PC-3 (cell line): ENCODE results near the gene TIAM2. TPM values are rescaled to one million over a fixed set of nuclear protein-coding genes. Genes with fewer than 3 reads are reported as not detected.
"Not testable (repeated sequence)": the region's sequence is repeated elsewhere in the genome, so short reads cannot be mapped to it uniquely, and the experiment has no call there.

Experiments used
- ATAC-seq: fragments of 200-7000 bp; cut with Tn5 transposase; 2 replicates; pipeline ENCODE4 v1.9.1; 2020; ENCODE audit warnings: mild to moderate bottlenecking, moderate library complexity
- BruUV-seq: library from RNA; stranded (reverse); fragments of 400-500 nt; replicated peaks from 2 replicates; lab custom pipeline; 2021; lab: Mats Ljungman, UMichigan
- CTCF ChIA-PET: fragments of 300-600 bp; sonication (Branson Sonifier 250); formaldehyde crosslinking; loops from one replicate; lab custom pipeline; 2022; ENCODE audit warnings: antibody characterized with exemption; lab: Charles Lee
- POLR2A ChIA-PET: fragments of 300-600 bp; sonication (Branson Sonifier 250); formaldehyde crosslinking; loops from one replicate; lab custom pipeline; 2022; ENCODE audit warnings: antibody characterized with exemption; ENCODE audit not compliant: unreplicated experiment; lab: Charles Lee
- DNase-seq: peaks from one replicate; pipeline ENCODE4 v3.0.0-alpha.2; 2015
- H2AFZ ChIP-seq: fragments of 300-600 bp; sonication (generic); 2 replicates; pipeline ENCODE4 v1.6.0; 2016; ENCODE audit warnings: antibody characterized with exemption, low read length
- H3F3A ChIP-seq: fragments of 300-600 bp; sonication (generic); one replicate; pipeline ENCODE4 v1.6.0; 2017; ENCODE audit warnings: antibody characterized with exemption, low read length, control low read depth, mild to moderate bottlenecking; ENCODE audit not compliant: unreplicated experiment
- H3K27ac ChIP-seq: fragments of 300-600 bp; sonication (generic); 2 replicates; pipeline ENCODE4 v1.5.1; 2016; ENCODE audit warnings: mild to moderate bottlenecking, low read length
- H3K27me3 ChIP-seq: fragments of 300-600 bp; sonication (generic); 2 replicates; pipeline ENCODE4 v1.6.1; 2016; ENCODE audit warnings: low read length, mixed read lengths
- H3K36me3 ChIP-seq: fragments of 300-600 bp; sonication (generic); 2 replicates; pipeline ENCODE4 v1.6.1; 2016; ENCODE audit warnings: low read depth, mixed run types, low read length, mixed read lengths
- H3K4me1 ChIP-seq: fragments of 300-600 bp; sonication (generic); 2 replicates; pipeline ENCODE4 v1.5.1; 2016; ENCODE audit warnings: low read length; ENCODE audit not compliant: insufficient read depth
- H3K4me2 ChIP-seq: fragments of 300-600 bp; sonication (generic); 2 replicates; pipeline ENCODE4 v1.6.0; 2016; ENCODE audit warnings: low read length
- H3K4me3 ChIP-seq: fragments of 300-600 bp; sonication (generic); 2 replicates; pipeline ENCODE4 v1.5.1; 2016; ENCODE audit warnings: mild to moderate bottlenecking, low read length, mixed read lengths
- H3K79me2 ChIP-seq: fragments of 300-600 bp; sonication (generic); 2 replicates; pipeline ENCODE4 v1.6.1; 2017; ENCODE audit warnings: low read length, mixed read lengths
- H3K9ac ChIP-seq: fragments of 300-600 bp; sonication (generic); 2 replicates; pipeline ENCODE4 v1.6.0; 2016; ENCODE audit warnings: mild to moderate bottlenecking, low read length
- H3K9me2 ChIP-seq: fragments of 300-600 bp; sonication (generic); replicated peaks from 2 replicates; pipeline ENCODE4 v1.6.1; 2016; ENCODE audit warnings: mixed run types, low read length, mixed read lengths
- H3K9me3 ChIP-seq: fragments of 300-600 bp; sonication (generic); 2 replicates; pipeline ENCODE4 v1.6.1; 2016; ENCODE audit warnings: low read length, mixed read lengths
- H4K20me1 ChIP-seq: fragments of 300-600 bp; sonication (generic); 2 replicates; pipeline ENCODE4 v1.6.1; 2016; ENCODE audit warnings: low read length, mixed read lengths
- CTCF ChIP-seq: fragments of 300-600 bp; sonication (generic); conservative IDR thresholded peaks from 2 replicates; pipeline ENCODE4 v1.5.1; 2017; ENCODE audit warnings: antibody characterized with exemption, low read depth, mild to moderate bottlenecking, low read length
- EZH2 ChIP-seq: fragments of 300-600 bp; sonication (generic); IDR thresholded peaks from one replicate; pipeline ENCODE4 v1.6.1; 2017; ENCODE audit warnings: antibody characterized with exemption, mild to moderate bottlenecking, low read length; ENCODE audit not compliant: unreplicated experiment
- EZH2phosphoT487 ChIP-seq: fragments of 300-600 bp; sonication (generic); IDR thresholded peaks from 2 replicates; pipeline ENCODE4 v1.6.1; 2018; ENCODE audit warnings: mild to moderate bottlenecking, antibody characterized with exemption, low read length, borderline replicate concordance
- intact Hi-C: fragments of 100-400 bp; cut with micrococcal nuclease; formaldehyde crosslinking; loops from 2 replicates; pipeline ENCODE4 v1.9.0; 2023
- total RNA-seq: library from RNA; depleted of rRNA; stranded (reverse); fragments of >200 nt; gene quantifications from 2 replicates; pipeline ENCODE4 v1.2.3, GENCODE V29; 2014

Gene TIAM2
- total RNA-seq, 1 experiment from 2014 or later: 4.5 TPM

- Histone ChIP-seq H3K27ac (no peak overlapping the region), H3K79me2 (no peaks in the 10 kb centered on the region), H3K9me3 (no peaks in the 10 kb centered on the region), H3K4me2 (no peak overlapping the region), H3K9me2 (no peaks in the 10 kb centered on the region), H3K4me3 (no peak overlapping the region), H3K9ac (no peak overlapping the region), H3K4me1 (no peaks in the 10 kb centered on the region), H2AFZ (no peak overlapping the region), H4K20me1 (no peaks in the 10 kb centered on the region), H3K36me3 (no peaks in the 10 kb centered on the region), H3K27me3 (no peaks in the 10 kb centered on the region), H3F3A (no peaks in the 10 kb centered on the region)
- CTCF ChIA-PET: no interaction called here
- peak; percentile 10 for DNase-seq
- intact Hi-C loops: no loop called here
- no peak for TF ChIP-seq EZH2
- peak; percentile 21; the same call in 1 of the 2 replicates for TF ChIP-seq CTCF
- no TSS peak for BruUV-seq
- POLR2A ChIA-PET: no interaction called here
- ATAC-seq: no peak
Observed at GRCh38 chr6:155265843-155266535, 270.9 kb downstream of the TIAM2 start.

- BruUV-seq: no TSS peak
- no peaks in the 10 kb centered on the region for H3K79me2 ChIP-seq
- no peak for TF ChIP-seq EZH2phosphoT487
- no peak for TF ChIP-seq EZH2
- TF ChIP-seq CTCF: no peak
Observed at GRCh38 chr6:155267411-155267810, 272.3 kb downstream of the TIAM2 start.

GRCh38 chr6:155268088-155268867 lies 273.2 kb downstream of the TIAM2 start:
- CTCF ChIA-PET, POLR2A ChIA-PET, H3K27ac ChIP-seq, H3K4me2 ChIP-seq, H4K20me1 ChIP-seq, H3K27me3 ChIP-seq, H3K4me1 ChIP-seq, intact Hi-C loops, BruUV-seq, H2AFZ ChIP-seq, H3K9ac ChIP-seq, H3K79me2 ChIP-seq, H3K36me3 ChIP-seq, H3F3A ChIP-seq, H3K4me3 ChIP-seq, H3K9me2 ChIP-seq, H3K9me3 ChIP-seq: not testable (repeated sequence)
- TF ChIP-seq CTCF: peak; percentile 69
- peak; percentile 37; the same call in 1 of the 2 replicates for ATAC-seq
- DNase-seq: peak; percentile 51

More at GRCh38 chr6:155267411-155267810, 272.3 kb downstream of the TIAM2 start:
- no peaks in the 10 kb centered on the region for H3F3A ChIP-seq
- CTCF ChIA-PET: no interaction called here
- H3K4me1 ChIP-seq: no peaks in the 10 kb centered on the region
- H3K27ac ChIP-seq: no peak overlapping the region
- no peaks in the 10 kb centered on the region for H3K9me3 ChIP-seq
- H3K27me3 ChIP-seq: no peaks in the 10 kb centered on the region
- no peak overlapping the region for H2AFZ ChIP-seq
- intact Hi-C loops: no loop called here
- no peak overlapping the region for H3K9ac ChIP-seq
- H3K36me3 ChIP-seq: no peaks in the 10 kb centered on the region
- no peak overlapping the region for H3K4me3 ChIP-seq
- no peaks in the 10 kb centered on the region for H3K9me2 ChIP-seq
- H3K4me2 ChIP-seq: no peak overlapping the region
- no peak for DNase-seq
- ATAC-seq: no peak
- no peaks in the 10 kb centered on the region for H4K20me1 ChIP-seq
- POLR2A ChIA-PET: no interaction called here
